ENCODE measurements around the gene ZXDC.

DNA sequence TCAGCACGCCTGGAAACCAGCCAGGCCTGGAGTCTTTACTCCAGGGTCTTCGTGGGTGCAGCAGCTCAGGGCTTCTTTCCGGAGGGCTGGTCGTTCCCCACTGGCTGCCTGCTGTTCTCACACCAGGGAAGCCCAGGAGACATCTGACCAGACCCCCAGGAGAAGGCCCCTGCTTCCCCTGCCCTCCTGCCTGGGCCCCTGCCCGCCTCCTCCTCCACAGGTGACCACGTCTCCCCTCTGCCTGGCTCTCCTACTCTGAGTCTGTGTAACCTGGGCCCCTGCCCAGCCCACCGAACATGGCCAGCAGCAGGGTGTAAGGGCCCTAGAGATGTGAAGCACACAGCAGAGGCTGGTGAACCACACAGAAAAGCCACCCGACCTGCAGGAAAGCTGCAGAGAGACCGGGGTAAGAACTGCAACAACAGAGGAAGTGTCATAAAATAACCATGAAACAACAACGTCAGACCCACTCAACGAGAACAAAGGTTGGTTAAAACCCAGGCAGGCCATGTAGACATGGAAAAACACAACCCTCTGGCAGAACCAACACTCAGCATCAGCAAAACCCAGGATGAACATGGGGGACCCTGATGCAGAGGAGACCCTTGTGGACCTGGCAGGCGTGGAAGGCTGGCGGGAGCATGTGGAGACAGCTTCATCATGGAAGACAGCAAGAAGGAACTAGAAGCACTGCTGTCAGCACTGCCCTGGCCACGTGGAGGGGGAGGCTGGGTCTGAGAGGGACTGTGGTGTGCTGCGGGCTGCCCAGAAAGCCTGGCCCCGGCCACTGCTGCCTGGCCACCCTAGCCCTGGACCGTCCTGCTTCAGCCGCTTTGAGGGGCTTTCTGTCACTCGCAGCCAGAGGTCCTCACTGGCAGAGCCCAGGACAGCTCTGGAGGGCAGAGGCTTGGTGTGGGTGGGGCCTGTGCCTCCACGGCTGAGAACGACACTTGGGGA lies 21.5 kb upstream of the ZXDC start:
- no peak for TF ChIP-seq CTCF (conservative IDR thresholded peaks at IDR 0.05; ENCODE audit: low read depth, low read length)
- TF ChIP-seq EZH2 (IDR thresholded peaks at IDR 0.05; ENCODE audit: borderline replicate concordance, low read depth, low read length, poor library complexity, severe bottlenecking): no peak
